HL-60 (cell line): ENCODE data around the gene AP2A2.

Source experiments
- DNase-seq, 2 experiments: peaks; one replicate each; pipeline ENCODE4 v3.0.0-alpha.2; 2010 to 2020; ENCODE audit warnings: low read depth in 1 of 2, low spot score in 1 of 2
- H3K27ac ChIP-seq: fragments of 250-450 bp; sonication (Bioruptor Pico); replicated peaks from 2 replicates; pipeline ENCODE4 v1.5.1; 2020; ENCODE audit warnings: mild to moderate bottlenecking, moderate library complexity
- H3K27me3 ChIP-seq: fragments of 250-450 bp; sonication (Bioruptor Pico); 2 replicates; pipeline ENCODE4 v1.5.1; 2021; ENCODE audit warnings: mild to moderate bottlenecking, moderate library complexity; ENCODE audit not compliant: insufficient read depth, poor library complexity, severe bottlenecking
- H3K4me3 ChIP-seq: replicated peaks from 2 replicates; pipeline ENCODE4 v1.5.1; 2011; ENCODE audit warnings: mild to moderate bottlenecking, control low read depth, low read length; ENCODE audit not compliant: insufficient read depth
- GABPA ChIP-seq: IDR thresholded peaks from 2 replicates; pipeline ENCODE4 v1.6.1; 2012; ENCODE audit warnings: low read depth
- POLR2AphosphoS5 ChIP-seq: IDR thresholded peaks from 2 replicates; pipeline ENCODE4 v1.6.1; 2012; ENCODE audit warnings: low read depth
- SPI1 ChIP-seq: IDR thresholded peaks from 2 replicates; pipeline ENCODE4 v1.6.1; 2012; ENCODE audit warnings: low read depth, mild to moderate bottlenecking, borderline replicate concordance
- TF ChIP-seq, protein P1 (sequence below): IDR thresholded peaks from 2 replicates; pipeline ENCODE4 v1.6.1; 2012; ENCODE audit warnings: low read depth; ENCODE audit not compliant: insufficient replicate concordance
- TF ChIP-seq, protein P2 (sequence below): IDR thresholded peaks from one replicate; pipeline ENCODE4 v1.5.1; 2011; ENCODE audit warnings: low read length, control low read depth, inconsistent platforms; ENCODE audit not compliant: insufficient read depth

The AP2A2 gene

DNA sequence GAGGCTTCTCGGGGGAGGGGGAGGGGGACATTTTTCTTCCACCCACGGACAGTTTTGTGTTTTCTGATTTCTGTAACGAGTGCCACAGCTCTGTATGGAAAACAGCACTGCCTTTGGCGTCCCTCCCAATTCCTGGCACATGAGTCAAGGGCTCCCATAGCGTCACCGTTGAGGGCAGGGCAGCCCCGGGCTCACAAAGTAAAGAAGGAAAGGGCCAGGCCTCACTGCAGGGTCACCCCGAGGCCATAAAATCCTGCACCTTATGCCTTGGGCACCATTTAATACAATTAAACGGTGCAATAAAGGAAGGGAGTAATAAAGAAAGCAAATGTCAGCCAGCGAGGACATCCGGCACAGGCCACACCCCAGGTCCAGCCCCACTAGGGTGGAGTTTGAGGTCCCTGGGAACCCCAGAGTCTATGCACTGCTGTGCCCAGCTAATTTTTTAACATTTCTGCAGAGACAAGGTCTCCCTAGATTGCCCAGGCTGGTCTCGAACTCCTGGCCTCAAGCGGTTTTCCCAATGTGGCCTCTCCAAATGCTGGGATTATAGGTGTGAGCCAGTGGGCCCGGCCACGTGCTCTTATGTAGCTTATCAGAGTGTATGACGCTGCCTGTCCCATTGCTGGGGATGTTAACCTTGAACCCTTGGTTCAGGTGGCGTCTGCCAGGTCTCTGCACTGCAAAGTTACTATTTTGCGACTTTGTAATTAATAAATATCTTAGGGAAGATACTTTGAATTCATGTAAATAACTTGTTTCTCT lies 135.4 kb downstream of the AP2A2 start:
- H3K27ac ChIP-seq, result no peak overlapping the region
- TF ChIP-seq POLR2AphosphoS5 (no peak), GABPA (no peak), SPI1 (no peak)
- TF ChIP-seq, protein P1, sequence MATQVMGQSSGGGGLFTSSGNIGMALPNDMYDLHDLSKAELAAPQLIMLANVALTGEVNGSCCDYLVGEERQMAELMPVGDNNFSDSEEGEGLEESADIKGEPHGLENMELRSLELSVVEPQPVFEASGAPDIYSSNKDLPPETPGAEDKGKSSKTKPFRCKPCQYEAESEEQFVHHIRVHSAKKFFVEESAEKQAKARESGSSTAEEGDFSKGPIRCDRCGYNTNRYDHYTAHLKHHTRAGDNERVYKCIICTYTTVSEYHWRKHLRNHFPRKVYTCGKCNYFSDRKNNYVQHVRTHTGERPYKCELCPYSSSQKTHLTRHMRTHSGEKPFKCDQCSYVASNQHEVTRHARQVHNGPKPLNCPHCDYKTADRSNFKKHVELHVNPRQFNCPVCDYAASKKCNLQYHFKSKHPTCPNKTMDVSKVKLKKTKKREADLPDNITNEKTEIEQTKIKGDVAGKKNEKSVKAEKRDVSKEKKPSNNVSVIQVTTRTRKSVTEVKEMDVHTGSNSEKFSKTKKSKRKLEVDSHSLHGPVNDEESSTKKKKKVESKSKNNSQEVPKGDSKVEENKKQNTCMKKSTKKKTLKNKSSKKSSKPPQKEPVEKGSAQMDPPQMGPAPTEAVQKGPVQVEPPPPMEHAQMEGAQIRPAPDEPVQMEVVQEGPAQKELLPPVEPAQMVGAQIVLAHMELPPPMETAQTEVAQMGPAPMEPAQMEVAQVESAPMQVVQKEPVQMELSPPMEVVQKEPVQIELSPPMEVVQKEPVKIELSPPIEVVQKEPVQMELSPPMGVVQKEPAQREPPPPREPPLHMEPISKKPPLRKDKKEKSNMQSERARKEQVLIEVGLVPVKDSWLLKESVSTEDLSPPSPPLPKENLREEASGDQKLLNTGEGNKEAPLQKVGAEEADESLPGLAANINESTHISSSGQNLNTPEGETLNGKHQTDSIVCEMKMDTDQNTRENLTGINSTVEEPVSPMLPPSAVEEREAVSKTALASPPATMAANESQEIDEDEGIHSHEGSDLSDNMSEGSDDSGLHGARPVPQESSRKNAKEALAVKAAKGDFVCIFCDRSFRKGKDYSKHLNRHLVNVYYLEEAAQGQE, result no peak
- TF ChIP-seq, protein P2, sequence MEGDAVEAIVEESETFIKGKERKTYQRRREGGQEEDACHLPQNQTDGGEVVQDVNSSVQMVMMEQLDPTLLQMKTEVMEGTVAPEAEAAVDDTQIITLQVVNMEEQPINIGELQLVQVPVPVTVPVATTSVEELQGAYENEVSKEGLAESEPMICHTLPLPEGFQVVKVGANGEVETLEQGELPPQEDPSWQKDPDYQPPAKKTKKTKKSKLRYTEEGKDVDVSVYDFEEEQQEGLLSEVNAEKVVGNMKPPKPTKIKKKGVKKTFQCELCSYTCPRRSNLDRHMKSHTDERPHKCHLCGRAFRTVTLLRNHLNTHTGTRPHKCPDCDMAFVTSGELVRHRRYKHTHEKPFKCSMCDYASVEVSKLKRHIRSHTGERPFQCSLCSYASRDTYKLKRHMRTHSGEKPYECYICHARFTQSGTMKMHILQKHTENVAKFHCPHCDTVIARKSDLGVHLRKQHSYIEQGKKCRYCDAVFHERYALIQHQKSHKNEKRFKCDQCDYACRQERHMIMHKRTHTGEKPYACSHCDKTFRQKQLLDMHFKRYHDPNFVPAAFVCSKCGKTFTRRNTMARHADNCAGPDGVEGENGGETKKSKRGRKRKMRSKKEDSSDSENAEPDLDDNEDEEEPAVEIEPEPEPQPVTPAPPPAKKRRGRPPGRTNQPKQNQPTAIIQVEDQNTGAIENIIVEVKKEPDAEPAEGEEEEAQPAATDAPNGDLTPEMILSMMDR, result no peak
- peaks cover 2% of the 10 kb centered on the region for H3K27me3 ChIP-seq
- no peak for DNase-seq
- no peak overlapping the region for H3K4me3 ChIP-seq
